Measurements from ENCODE around the gene SMPD3. TPM values are rescaled to one million over a fixed set of nuclear protein-coding genes. Genes with fewer than 3 reads are reported as not detected.

Gene SMPD3
- total and polyA plus RNA-seq, 2 of the 4 experiments (the other 2 are of a cell fraction), result not detected

DNA sequence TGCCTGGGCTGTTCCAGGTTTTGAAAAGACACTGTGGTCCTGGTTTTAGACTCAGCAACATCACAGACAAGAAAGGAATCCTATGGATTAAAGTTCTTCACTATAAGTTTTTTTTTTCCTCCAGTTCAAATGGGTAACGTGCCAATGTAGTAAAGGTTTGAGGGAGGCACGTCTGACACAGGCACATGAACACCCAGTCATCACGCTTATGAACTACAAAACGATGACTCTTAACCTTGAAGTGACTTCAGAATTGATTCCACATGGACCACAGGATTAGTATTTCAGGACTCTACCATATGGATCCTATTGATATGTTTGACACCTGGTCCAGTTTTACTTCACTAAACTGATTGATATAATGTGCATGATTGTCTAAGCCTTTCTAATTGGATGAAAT is 135.2 kb downstream of the SMPD3 start:
- Histone ChIP-seq H3K27ac (ENCODE audit: insufficient read depth, low read length) (no peak overlapping the region), H4K8ac (ENCODE audit: low read depth in 2 of 2, low read length in 2 of 2) (no peak overlapping the region), H3K18ac (ENCODE audit: low read depth, low read length) (no peak overlapping the region), H3K79me1 (ENCODE audit: low read depth in 1 of 2, low read length in 2 of 2) (peaks cover 21 to 64% of the 10 kb centered on the region in 2 experiments), H3K9me3 (ENCODE audit: control insufficient read depth, insufficient read depth, low read length) (no peaks in the 10 kb centered on the region), H2BK5ac (ENCODE audit: low read depth, low read length, poor library complexity, severe bottlenecking) (no peak overlapping the region), H3K56ac (ENCODE audit: extremely low read depth, insufficient read depth, low read length) (no peak overlapping the region), H3K36me3 (ENCODE audit: control insufficient read depth, insufficient read depth, low read length) (peaks cover 18% of the 10 kb centered on the region), H3K9me1 (ENCODE audit: insufficient read depth, low read length) (no peaks in the 10 kb centered on the region; the same call in 1 of the 2 replicates), H2AFZ (replicated peaks; ENCODE audit: low read length, poor library complexity) (no peak overlapping the region), H4K91ac (ENCODE audit: insufficient read depth, low read depth, low read length) (no peak overlapping the region), H3K27me3 (ENCODE audit: control insufficient read depth, insufficient read depth, low read length) (no peaks in the 10 kb centered on the region), H2BK20ac (ENCODE audit: low read depth, low read length) (no peak overlapping the region), H3K4me2 (ENCODE audit: low read depth, low read length) (no peak overlapping the region), H2BK15ac (ENCODE audit: low read depth, low read length) (no peak overlapping the region), H2AK5ac (ENCODE audit: low read depth, low read length) (no peak overlapping the region), H3K4me3 (ENCODE audit: insufficient read depth, low read depth, low read length) (no peak overlapping the region), H2AK9ac (replicated peaks; ENCODE audit: low read depth, low read length, poor library complexity) (no peak overlapping the region), H3K4ac (ENCODE audit: low read depth, low read length) (no peak overlapping the region), H4K20me1 (ENCODE audit: insufficient read depth, low read length) (peaks cover 11% of the 10 kb centered on the region; the same call in 1 of the 2 replicates), H2BK120ac (ENCODE audit: low read depth, low read length) (no peak overlapping the region), H3K4me1 (ENCODE audit: control insufficient read depth, insufficient read depth, low read length) (peaks cover 9% of the 10 kb centered on the region), H3K23ac (ENCODE audit: low read depth, low read length) (no peak overlapping the region; the same call in 1 of the 2 replicates), H3K14ac (replicated peaks; ENCODE audit: low read depth, low read length) (no peak overlapping the region), H3K9ac (ENCODE audit: low read depth, low read length) (no peak overlapping the region), H4K5ac (ENCODE audit: low read depth, low read length) (no peak overlapping the region)
- intact Hi-C loops (cut with micrococcal nuclease) (loop anchor here (5.0 kb wide), 1 partner anchor 46 kb away; no protein-coding TSS in a partner anchor), dilution Hi-C loops (cut with HindIII; ENCODE audit: low sequenced_read_pairs, unreplicated experiment) (no loop called here), in situ Hi-C loops (cut with MboI; ENCODE audit: low sequenced_read_pairs) (no loop called here)
- TF ChIP-seq MAZ (IDR thresholded peaks at IDR 0.05; ENCODE audit: borderline replicate concordance, low read depth, low read length), result no peak
- TF ChIP-seq MXI1 (IDR thresholded peaks at IDR 0.05; ENCODE audit: borderline replicate concordance, low read depth, low read length), result no peak
- no peak for TF ChIP-seq CHD1 (IDR thresholded peaks at IDR 0.05; ENCODE audit: low read depth, low read length)
- TF ChIP-seq SMC3 (IDR thresholded peaks at IDR 0.05; ENCODE audit: low read depth, low read length), result no peak
- no peak for TF ChIP-seq BHLHE40 (IDR thresholded peaks at IDR 0.05; ENCODE audit: low read depth, low read length)
- no peak for TF ChIP-seq MAFK (IDR thresholded peaks at IDR 0.05; ENCODE audit: low read depth, low read length)
- no peak for TF ChIP-seq FOS (IDR thresholded peaks at IDR 0.05; ENCODE audit: low read depth, low read length)
- TF ChIP-seq, protein P1, sequence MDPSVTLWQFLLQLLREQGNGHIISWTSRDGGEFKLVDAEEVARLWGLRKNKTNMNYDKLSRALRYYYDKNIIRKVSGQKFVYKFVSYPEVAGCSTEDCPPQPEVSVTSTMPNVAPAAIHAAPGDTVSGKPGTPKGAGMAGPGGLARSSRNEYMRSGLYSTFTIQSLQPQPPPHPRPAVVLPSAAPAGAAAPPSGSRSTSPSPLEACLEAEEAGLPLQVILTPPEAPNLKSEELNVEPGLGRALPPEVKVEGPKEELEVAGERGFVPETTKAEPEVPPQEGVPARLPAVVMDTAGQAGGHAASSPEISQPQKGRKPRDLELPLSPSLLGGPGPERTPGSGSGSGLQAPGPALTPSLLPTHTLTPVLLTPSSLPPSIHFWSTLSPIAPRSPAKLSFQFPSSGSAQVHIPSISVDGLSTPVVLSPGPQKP (IDR thresholded peaks at IDR 0.05; ENCODE audit: borderline replicate concordance, low read depth, low read length), result no peak
- TF ChIP-seq RFX5 (IDR thresholded peaks at IDR 0.05; ENCODE audit: low read depth, low read length), result no peak
- no peak for TF ChIP-seq RAD21 (IDR thresholded peaks at IDR 0.05; ENCODE audit: low read length)
- no peak for TF ChIP-seq POLR2A (IDR thresholded peaks at IDR 0.05; ENCODE audit: low read depth, low read length)
- 90% methylated on average over 2 of the region's 4 CpGs; no CpG with 5 or more reads in 1 of the 2 experiments for WGBS, 2 experiments (ENCODE audit: extremely low coverage in 2 of 2, insufficient read length in 1 of 2)
- DNase-seq, result no peak
- ChIA-PET POLR2A (ENCODE audit: unreplicated experiment) (no interaction called here), CTCF (no interaction called here)
- no TSS peak for BruUV-seq (replicated peaks)
- ATAC-seq (ENCODE audit: low read depth), result no peak

Data from IMR-90 (cell line).